HG03196 (cell line): ENCODE results near the gene ARL6IP5.

Experiments used
- ATAC-seq: cut with Tn5 transposase; IDR thresholded peaks from one replicate; pipeline ENCODE4 v1.9.1; 2021; ENCODE audit not compliant: unreplicated experiment

ARL6IP5 gene

DNA sequence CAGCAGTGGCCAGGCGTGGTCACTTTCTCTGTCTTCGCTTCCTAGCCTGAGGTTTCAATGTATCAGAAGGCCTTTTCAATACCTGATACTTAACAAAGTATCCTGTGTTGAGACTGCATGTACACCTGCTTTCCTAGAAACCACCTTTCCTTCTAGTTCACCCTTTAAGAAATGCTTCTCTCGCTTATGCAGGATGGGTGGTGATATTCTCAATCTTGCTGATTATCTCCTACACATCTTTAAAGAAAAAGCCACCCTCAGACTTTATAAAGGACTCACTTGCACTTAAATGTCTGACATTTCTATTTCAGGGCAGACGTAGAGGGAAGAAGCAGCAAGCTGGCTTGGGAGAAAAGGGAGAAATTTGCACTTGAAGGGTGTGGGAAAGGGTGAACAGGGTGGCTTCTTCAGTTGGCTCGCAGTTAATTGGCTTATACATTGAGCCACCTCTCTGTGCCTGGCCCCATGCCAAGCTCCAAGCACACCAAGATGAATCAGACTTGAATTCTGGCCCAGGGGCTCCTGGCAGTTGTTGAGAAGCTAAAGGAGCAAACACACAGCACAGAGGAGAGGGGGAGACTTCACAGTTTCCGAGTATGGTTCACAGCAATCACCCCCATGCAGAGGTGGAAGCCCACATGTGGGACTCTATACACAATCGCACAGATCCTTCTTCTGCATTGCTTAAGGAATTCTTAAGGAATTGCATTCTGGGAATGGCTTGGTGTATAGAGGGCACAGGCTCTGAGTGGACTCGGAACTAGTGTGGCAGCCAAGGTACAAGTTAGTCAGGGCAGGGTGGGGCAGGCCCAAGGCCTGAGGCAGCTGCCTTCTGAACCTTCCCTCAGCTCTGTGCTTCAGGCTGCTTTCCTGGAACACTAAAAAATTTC is 1.3 kb downstream of the ARL6IP5 start:
- ATAC-seq: no peak

DNA sequence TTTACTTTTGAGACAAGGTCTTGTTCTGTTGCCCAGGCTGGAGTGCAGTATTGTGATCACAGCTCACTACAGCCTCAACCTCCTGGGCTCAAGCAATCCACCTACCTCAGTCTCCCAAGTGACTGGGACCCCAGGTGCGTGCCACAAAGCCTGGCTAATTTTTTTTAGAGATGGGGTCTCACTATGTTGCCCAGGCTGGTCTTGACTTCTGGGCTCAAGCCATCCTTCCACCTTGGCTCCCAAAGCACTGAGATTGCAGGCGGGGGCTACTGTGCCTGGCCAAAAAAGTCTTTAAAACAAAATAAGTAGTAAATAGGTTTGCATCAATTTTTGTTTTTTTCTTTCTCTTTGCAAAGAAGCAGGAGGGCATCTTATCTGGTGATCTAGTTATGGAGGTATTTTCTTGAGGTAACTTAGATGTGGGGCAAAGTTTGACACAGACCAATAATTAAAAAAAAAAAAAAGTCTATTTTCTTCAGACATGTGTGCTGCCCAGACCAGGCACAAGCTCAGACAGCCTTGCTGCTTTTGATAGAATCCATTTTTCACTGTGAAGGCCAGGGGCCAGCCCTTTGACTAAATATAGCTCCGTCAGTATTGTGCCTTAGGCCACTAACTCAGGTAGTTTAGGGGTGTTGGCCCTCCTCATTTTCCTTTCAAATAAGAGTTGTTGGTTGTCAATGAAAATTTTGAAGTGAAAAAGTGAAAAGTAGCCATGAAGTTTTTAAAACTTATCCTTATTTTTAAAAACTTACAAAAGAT is 2.5 kb downstream of the ARL6IP5 start:
- no peak for ATAC-seq

DNA sequence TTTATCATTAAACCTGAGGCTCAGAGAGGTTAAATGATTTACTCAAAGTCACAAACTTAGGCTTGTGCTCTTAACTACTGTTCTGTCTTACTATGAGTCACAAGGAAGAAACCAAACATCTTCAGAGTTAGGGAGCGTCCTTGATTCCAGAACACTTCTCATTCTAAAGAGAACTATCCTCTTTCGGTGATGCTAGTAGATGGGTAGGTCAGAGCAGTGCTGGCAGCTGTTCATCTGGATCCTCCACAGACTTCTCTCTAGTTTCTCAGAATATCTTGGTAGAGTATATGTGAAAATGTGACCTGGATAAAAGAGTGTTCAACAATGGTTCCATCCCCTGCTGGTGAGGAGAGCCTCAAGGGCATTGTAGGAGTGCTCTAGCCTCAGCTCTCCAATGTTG is 3.3 kb downstream of the ARL6IP5 start:
- peak; percentile 22 for ATAC-seq

DNA sequence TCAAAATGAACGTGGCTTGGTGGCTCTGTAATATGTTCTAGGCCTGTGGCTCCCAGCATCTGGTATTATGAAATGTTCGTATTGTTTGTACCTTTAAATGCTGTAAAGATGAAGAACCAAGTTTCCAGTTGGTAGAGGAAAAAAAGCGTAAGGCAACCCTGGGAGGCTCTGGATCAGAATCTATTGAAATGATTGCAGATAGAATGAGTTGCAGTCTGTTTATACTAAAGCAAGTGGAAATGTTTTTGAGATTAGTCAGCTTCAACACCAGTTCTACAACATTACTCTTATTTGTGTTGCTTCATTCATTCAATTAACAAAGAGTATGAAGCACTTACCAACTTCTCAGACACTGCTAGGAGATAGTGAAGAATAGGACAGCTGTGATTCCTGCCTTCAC is 5.3 kb downstream of the ARL6IP5 start:
- ATAC-seq: no peak

DNA sequence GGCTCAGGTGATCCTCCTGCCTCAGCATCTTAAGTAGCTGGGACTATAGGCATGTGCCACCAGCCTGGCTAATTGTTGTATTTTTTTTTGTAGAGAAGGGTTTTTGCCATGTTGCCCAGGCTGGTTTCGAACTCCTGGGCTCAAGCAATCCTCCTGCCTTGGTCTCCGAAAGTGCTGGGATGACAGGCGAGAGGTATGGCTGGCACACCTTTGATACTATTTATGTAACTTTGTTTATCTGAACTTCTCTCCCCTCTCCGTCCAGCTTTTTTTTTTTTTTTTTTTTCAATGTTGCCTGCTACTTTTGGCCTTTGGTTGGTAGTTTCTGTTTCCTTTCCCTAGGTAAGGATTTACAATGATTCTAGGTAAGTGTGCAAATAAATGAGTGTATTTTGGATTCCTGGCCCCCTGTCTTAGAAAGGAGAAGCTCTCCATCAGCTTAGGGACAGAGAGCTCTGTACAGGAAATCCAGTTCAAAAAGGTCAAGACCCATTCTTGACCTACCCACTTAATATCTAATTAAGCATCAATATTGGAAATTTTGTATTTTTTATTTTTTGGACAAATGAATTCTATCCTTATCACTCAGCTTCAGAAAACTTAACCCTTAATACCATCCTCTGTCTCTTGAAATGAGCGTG is 6.8 kb downstream of the ARL6IP5 start:
- no peak for ATAC-seq

DNA sequence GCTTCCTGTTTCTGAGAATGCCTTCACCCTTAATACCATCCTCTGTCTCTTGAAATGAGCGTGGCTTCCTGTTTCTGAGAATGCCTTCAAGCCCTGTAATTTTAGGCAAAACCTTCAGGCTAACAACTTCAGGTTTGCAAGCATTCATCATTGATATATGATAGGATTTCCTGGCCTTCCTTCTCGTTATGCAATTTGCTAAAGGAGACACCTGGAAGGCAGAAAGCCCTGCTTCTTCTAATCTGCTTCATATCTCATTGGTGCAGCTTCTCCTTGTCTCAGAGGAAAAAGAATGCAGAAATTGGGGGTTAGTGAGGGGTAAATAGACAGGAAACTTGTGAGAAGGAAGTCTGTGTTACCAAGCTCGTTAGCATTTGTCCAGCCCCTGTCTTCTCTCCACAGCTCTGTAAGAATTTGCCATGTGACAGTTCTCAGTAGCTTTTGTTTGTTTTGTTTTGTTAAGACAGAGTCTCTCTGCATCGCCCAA is 7.3 kb downstream of the ARL6IP5 start:
- ATAC-seq: peak; percentile 65

DNA sequence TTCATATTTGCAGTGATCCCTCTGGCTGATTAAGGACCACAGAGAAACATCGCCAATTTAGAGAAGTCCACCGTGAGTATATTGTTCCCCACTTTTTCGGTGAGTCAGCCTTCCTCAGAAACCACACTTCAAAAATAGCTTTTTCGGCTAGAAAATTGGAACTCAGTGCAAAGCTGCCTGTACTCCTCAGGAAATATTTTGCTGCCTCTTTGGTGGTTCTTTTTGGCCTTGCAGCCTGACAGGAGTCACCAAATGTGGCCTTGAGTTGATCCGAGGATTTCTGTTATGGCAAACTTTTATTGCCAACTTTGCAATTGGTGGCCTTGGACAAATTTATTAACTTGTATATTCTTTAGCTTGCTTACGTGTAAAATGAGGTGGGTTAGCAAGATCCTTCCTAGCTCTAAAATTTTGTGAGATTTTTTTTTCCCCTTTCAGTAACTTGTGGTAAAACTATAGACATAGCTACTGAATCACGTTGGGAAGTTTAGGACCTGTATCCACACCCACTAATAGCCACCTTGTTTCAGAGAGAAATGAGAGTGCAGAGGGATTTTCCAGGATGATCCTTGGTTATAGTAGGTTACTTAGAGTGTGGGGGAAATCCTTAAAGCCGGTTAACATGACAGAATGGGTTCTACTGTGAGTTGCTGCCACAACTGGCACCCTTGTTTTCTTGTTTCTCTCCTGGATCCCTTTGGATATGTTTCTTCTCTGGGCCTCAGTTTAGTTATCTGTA is 9.9 kb downstream of the ARL6IP5 start:
- ATAC-seq: no peak

DNA sequence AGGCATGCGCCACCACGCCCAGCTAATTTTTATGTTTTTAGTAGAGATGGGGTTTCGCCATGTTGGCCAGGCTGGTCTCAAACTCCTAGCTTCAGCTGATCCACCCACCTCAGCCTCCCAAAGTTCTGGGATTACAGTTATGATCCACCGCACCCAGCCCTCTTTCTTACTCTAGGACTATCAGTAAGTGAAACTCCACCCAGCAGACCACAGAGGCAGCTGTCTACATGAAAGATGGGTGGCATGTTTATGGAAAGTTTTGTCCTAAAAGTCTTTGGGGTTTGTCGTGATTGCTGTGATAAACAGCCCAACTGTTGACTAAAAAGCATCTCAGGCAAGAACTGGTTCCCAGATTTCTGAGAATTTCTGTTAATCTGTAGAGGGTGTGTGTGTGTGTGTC is 10.9 kb downstream of the ARL6IP5 start:
- no peak for ATAC-seq

DNA sequence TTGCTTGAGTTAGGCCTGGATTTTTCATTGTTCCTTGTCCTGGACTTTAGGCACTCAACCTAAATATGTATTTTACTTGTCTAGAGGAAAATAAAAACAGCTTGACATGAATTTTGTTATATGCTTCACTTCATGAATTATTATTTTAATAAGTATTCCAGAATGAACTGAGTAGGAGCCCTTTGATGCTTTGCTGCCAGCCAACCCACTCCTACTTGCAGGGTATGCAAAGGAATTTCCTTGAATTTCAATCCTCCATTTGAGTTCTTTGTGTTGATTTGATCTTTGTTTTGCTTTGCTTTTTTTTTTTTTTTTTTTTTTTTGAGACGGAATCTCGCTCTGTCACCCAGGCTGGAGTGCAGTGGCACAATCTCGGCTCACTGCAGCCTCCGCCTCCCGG is 11.6 kb downstream of the ARL6IP5 start:
- no peak for ATAC-seq

DNA sequence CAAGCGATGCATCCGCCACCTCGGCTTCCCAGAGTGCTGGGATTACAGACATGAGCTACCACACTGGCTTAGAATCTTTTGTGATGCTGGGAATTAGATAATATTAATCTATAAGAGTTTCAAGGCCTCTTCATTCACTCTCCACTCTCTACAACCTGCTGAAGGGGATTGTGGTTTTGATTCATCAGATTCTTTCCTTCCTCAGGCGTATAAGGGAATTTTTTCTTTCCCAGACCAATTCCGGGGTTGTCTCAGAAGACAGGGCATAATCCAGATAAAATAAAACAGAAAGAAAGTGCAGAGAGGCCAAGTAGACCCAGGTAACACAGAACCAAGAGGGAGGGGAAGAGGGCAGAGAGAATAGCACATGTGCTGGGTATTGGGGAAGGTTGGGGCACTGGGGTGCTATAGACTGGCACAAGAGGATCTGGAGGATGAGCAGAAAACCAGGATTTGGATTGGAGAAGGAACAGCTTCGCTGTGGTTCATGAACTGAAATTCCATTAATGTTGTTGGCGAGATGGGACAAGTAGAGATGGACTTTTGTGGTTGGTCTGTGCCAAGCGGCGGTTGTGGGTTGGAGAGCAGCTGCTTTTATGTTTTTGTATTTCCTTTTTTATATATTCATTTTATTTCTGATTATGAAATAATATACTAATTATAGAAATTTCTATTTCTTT is 12.8 kb downstream of the ARL6IP5 start:
- ATAC-seq: no peak

DNA sequence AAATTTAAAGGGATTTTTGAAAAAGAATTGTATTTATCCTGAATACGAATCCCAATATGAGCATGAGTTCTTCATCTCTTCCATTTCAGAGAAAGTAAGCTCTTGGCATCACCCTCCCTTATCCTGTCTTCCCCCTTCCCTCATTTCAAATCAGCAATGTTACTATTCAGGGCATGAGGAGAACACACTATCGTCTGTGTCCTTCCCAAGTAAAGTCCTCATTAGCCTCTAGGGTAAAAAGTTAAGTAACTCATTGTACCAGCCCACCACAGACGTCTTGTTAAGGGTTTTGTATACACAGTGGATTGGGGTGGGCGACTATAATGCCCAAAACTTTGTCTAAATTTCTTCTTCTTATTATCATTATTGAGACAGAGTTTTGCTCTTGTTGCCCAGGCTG is 14.8 kb downstream of the ARL6IP5 start:
- ATAC-seq: no peak

DNA sequence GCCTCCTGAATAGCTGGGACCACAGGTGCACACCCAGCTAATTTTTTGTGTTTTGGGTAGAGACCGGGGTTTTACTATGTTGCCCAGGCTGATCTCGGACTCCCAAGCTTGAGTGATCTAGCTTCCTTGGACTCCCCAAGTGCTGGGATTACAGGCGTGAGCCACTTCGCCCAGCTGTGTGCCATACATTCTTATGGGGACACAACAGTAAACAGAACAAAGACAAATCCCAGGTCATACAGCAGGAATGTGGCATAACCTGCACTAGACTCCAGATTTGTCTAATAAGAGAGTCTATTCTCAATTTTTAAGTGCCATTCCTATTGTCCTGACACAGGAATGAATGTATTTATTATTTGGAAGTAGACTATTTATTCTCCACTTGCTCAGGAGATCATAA is 17.6 kb downstream of the ARL6IP5 start:
- no peak for ATAC-seq

DNA sequence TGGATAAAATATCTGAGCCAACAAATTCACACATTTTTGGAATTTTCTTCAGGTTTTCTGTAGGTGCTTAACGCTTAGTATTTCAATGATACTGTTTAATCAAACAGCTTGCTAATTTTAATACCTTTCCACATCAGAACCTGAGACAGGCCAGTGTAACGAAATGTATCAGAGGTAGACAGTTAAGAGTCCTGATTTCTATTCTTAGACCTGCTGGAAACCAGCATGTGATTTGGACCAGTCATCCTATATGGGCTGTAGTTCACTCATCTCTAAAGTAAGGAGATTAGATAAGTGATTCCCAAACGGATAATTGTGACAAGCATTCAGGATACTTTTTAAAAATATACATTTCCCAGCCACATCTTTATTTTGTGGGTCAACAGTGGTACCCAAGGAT is 18.4 kb downstream of the ARL6IP5 start:
- ATAC-seq: no peak

DNA sequence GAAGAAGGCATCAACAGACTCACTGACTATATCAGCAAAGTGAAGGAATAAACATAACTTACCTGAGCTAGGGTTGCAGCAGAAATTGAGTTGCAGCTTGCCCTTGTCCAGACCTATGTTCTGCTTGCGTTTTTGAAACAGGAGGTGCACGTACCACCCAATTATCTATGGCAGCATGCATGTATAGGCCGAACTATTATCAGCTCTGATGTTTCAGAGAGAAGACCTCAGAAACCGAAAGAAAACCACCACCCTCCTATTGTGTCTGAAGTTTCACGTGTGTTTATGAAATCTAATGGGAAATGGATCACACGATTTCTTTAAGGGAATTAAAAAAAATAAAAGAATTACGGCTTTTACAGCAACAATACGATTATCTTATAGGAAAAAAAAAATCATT is 19.8 kb downstream of the ARL6IP5 start:
- ATAC-seq: no peak

DNA sequence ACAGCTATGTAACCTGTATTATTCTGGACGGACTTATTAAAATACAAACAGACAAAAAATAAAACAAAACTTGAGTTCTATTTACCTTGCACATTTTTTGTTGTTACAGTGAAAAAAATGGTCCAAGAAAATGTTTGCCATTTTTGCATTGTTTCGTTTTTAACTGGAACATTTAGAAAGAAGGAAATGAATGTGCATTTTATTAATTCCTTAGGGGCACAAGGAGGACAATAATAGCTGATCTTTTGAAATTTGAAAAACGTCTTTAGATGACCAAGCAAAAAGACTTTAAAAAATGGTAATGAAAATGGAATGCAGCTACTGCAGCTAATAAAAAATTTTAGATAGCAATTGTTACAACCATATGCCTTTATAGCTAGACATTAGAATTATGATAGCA is 20.6 kb downstream of the ARL6IP5 start:
- ATAC-seq: no peak

DNA sequence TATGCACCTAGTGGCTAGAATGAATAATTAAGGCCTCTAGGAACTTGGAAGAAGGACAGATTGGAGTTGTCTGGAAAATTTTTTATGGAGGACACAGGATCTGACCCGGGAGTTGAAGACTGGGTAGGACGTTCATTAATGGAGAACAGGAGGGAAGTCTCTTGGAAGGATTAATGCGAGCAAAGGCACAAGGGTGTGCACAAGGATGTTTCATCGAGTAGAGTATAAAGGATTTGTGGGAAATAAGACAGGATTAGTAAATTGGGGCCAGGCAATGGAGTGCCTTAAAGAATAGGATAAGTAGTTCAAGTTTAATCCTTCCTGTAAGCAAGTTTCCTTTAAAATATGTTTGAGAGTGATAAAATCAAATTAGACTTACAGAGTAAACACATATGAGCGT is 23.1 kb downstream of the ARL6IP5 start:
- no peak for ATAC-seq

DNA sequence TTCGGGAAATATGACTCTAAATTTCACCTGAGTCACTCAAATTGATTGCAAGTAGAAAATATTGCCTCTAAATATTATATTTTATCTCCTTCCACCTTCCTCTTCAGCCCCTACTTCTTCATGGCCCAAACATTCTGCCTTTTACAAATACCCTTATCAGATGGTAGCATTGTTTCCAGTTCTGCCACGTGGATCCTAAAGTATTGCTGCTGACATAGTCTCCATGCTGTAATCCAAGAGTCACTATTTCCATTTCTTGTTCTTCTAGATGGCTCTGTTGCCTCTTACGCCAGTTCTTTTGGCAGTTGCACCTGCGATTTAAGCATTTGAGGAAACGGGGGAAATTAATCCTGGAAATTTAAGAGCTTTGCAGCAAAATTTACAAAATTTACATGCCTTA is 24.1 kb downstream of the ARL6IP5 start:
- no peak for ATAC-seq

DNA sequence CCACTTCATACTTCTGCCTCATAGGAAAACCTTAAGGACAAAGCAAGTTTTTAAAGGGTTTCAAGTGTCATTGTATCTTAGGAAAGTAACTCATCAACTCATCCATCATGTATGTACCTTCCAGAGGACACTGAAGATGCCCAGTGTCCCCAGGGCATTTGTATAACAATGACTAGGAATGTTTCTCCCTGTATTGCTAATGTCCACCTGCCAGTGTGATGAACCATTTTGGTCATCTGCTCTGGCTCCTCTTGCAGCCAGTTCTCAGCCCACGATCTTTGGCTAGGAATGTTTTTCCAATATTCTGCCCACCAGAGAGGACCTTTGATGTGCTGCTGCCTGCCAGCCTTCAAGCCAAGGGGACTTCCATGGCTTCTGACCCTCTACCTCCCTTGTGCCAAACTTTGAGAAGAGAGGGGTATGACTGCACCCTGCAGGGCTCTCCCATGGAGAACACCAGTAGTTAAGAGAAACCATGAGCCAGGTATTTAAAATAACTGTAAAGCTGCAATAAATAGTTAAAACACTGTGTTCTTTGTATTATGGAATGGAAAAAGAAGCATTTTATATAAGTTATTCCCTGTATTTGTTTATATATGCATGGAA is 26.3 kb downstream of the ARL6IP5 start:
- ATAC-seq: no peak

DNA sequence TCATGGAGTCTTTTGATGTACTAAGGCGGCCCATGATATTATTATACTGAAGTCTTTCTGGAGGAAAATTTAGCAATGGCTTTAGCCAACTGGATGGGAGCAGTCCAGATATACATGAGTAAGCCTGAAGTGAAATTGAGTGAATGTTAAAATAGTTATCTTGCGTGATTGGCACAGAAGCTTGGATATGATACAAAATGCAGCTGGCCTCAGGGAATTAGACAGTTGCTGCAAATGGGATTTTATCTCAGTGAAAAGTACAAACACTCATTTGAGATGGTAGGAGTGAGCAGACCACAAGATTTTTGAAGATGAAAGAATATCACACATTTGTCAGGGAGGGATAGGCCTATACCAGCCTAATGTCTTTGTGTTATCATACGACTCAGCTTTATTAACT is 28.8 kb downstream of the ARL6IP5 start:
- no peak for ATAC-seq

DNA sequence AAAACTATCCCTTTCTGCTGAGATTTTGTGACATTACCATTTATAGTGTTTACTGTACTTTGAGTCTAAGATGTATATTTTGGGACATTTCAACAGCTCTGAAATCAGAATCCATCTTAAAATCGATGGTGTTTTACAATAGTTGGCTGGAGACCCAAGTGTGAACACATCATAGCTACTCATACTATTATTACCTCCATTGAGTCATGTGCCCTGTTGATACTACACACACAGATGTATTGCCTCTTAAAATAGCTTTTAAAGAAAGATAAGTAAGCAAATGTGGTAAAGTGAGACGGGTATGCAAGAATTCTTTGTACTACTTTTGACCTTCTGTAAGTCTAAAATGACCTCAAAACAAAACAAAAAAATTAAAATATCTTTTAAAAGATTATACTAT is 31.0 kb downstream of the ARL6IP5 start:
- ATAC-seq: no peak
